SK-N-SH (cell line): ENCODE results near the gene EOMES. TPM values are rescaled to one million over a fixed set of nuclear protein-coding genes. Genes with fewer than 3 reads are reported as not detected.

Experiments used
- CTCF ChIA-PET: fragments of 300-600, 350-600 bp; formaldehyde crosslinking; extraction: SDS; loops from one replicate; lab custom pipeline; 2021; lab: Yijun Ruan, JAX
- POLR2A ChIA-PET: fragments of 350-600 bp; sonication (Branson Sonifier 250); formaldehyde crosslinking; extraction: SDS; loops from one replicate; lab custom pipeline; 2020; ENCODE audit warnings: antibody characterized with exemption, inconsistent platforms; lab: Yijun Ruan, JAX
- DNase-seq: peaks from one replicate; pipeline ENCODE4 v3.0.0; 2012
- H2AFZ ChIP-seq: fragments of 200-600 bp; sonication (generic); 2 replicates; pipeline ENCODE4 v1.8.1; 2016; ENCODE audit warnings: antibody characterized with exemption, mild to moderate bottlenecking, low read depth
- H3F3A ChIP-seq: fragments of 200-600 bp; sonication (generic); replicated peaks from 2 replicates; pipeline ENCODE3; 2016; ENCODE audit warnings: antibody characterized with exemption, mild to moderate bottlenecking; ENCODE audit not compliant: insufficient read depth
- H3K27ac ChIP-seq, 2 experiments: fragments of 200-500 bp in 1 of 2; fragments of 200-600 bp in 1 of 2; sonication (Bioruptor generic) in 1 of 2; sonication (generic), shearing (Covaris generic) in 1 of 2; 2 replicates each; pipeline versions ENCODE4 v1.5.1 to v1.6.1; 2014 to 2016; ENCODE audit warnings: low read depth in 2 of 2, inconsistent platforms in 1 of 2, low read length in 1 of 2, mild to moderate bottlenecking in 1 of 2, mixed read lengths in 1 of 2
- H3K27me3 ChIP-seq: fragments of 200-600 bp; sonication (generic), shearing (Covaris generic); 2 replicates; pipeline ENCODE4 v1.6.1; 2016; ENCODE audit warnings: mixed run types; ENCODE audit not compliant: insufficient read depth
- H3K36me3 ChIP-seq, 2 experiments: fragments of 200-500 bp in 1 of 2; fragments of 200-600 bp in 1 of 2; sonication (Bioruptor generic) in 1 of 2; sonication (generic) in 1 of 2; replicated peaks in 1 of 2; 2 replicates each; pipeline versions ENCODE3 to v1.5.1; 2014 to 2016; ENCODE audit warnings: low read length in 1 of 2, mild to moderate bottlenecking in 1 of 2; ENCODE audit not compliant: insufficient read depth in 2 of 2, control insufficient read depth in 1 of 2
- H3K4me1 ChIP-seq, 2 experiments: fragments of 200-500 bp in 1 of 2; fragments of 200-600 bp in 1 of 2; sonication (Bioruptor generic) in 1 of 2; sonication (generic), shearing (Covaris generic) in 1 of 2; 2 replicates each; pipeline versions ENCODE4 v1.5.1 to v1.6.1; 2014 to 2016; ENCODE audit warnings: low read depth in 1 of 2, low read length in 1 of 2, mixed run types in 1 of 2; ENCODE audit not compliant: insufficient read depth in 2 of 2, control insufficient read depth in 1 of 2
- H3K4me2 ChIP-seq: fragments of 200-600 bp; sonication (generic), shearing (Covaris generic); 2 replicates; pipeline ENCODE4 v1.6.1; 2017; ENCODE audit warnings: mixed run types
- H3K4me3 ChIP-seq, 2 experiments: fragments of 200-500 bp in 1 of 2; fragments of 200-600 bp in 1 of 2; sonication (Bioruptor generic) in 1 of 2; sonication (generic), shearing (Covaris generic) in 1 of 2; 2 replicates each; pipeline versions ENCODE4 v1.5.1 to v1.8.1; 2014 to 2016; ENCODE audit warnings: low read depth in 2 of 2, inconsistent platforms in 1 of 2, low read length in 1 of 2, mild to moderate bottlenecking in 1 of 2, mixed read lengths in 1 of 2, moderate library complexity in 1 of 2
- H3K79me2 ChIP-seq: fragments of 200-600 bp; sonication (generic); 2 replicates; pipeline ENCODE4 v1.8.1; 2017; ENCODE audit warnings: mild to moderate bottlenecking; ENCODE audit not compliant: insufficient read depth
- H3K9ac ChIP-seq: fragments of 200-600 bp; sonication (generic); 2 replicates; pipeline ENCODE4 v1.6.1; 2017; ENCODE audit warnings: mixed run types
- H3K9me2 ChIP-seq: fragments of 200-600 bp; sonication (generic); 2 replicates; pipeline ENCODE4 v1.6.1; 2017; ENCODE audit warnings: mixed run types
- H3K9me3 ChIP-seq: fragments of 200-600 bp; sonication (generic); 2 replicates; pipeline ENCODE4 v1.6.1; 2017; ENCODE audit warnings: mixed run types, mild to moderate bottlenecking, moderate library complexity
- H4K20me1 ChIP-seq: fragments of 200-600 bp; sonication (generic); 2 replicates; pipeline ENCODE4 v1.6.1; 2017; ENCODE audit warnings: mild to moderate bottlenecking, mixed run types; ENCODE audit not compliant: insufficient read depth
- ELF1 ChIP-seq: IDR thresholded peaks from 2 replicates; pipeline ENCODE4 v1.4.0; 2012
- FOSL2 ChIP-seq: IDR thresholded peaks from 2 replicates; pipeline ENCODE4 v1.4.0; 2012; ENCODE audit warnings: low read depth, mild to moderate bottlenecking, moderate library complexity, borderline replicate concordance
- GABPA ChIP-seq: IDR thresholded peaks from 2 replicates; pipeline ENCODE4 v1.4.0; 2012; ENCODE audit warnings: low read depth, mild to moderate bottlenecking
- GATA2 ChIP-seq: sonication (generic); formaldehyde crosslinking; IDR thresholded peaks from 2 replicates; pipeline ENCODE4 v1.5.0; 2020; ENCODE audit warnings: mild to moderate bottlenecking, missing genetic modification reagents
- MEF2A ChIP-seq: IDR thresholded peaks from 2 replicates; pipeline ENCODE4 v1.4.0; 2012; ENCODE audit warnings: low read depth, borderline replicate concordance
- MXI1 ChIP-seq: IDR thresholded peaks from 2 replicates; pipeline ENCODE4 v1.6.1; 2012; ENCODE audit warnings: mild to moderate bottlenecking, low read depth, low read length, improper control_type of control experiment
- POLR2AphosphoS5 ChIP-seq: IDR thresholded peaks from 2 replicates; pipeline ENCODE4 v1.6.1; 2012; ENCODE audit warnings: low read depth, low read length
- RAD21 ChIP-seq: IDR thresholded peaks from 2 replicates; pipeline ENCODE4 v1.6.1; 2012; ENCODE audit warnings: mild to moderate bottlenecking, low read length
- RCOR1 ChIP-seq: fragments of 150-350 bp; IDR thresholded peaks from 2 replicates; pipeline ENCODE4 v1.6.1; 2017; ENCODE audit warnings: antibody characterized with exemption, low read length
- RFX5 ChIP-seq: IDR thresholded peaks from 2 replicates; pipeline ENCODE4 v1.6.1; 2012; ENCODE audit warnings: mild to moderate bottlenecking, improper control_type of control experiment, low read length
- RXRA ChIP-seq: IDR thresholded peaks from 2 replicates; pipeline ENCODE4 v1.4.0; 2012; ENCODE audit warnings: low read depth, mild to moderate bottlenecking, borderline replicate concordance
- SIN3A ChIP-seq: IDR thresholded peaks from 2 replicates; pipeline ENCODE4 v1.6.1; 2012; ENCODE audit warnings: low read depth, mild to moderate bottlenecking, low read length, moderate library complexity, borderline replicate concordance
- SMC3 ChIP-seq: IDR thresholded peaks from 2 replicates; pipeline ENCODE4 v1.6.1; 2012; ENCODE audit warnings: low read depth, low read length, improper control_type of control experiment
- TAF1 ChIP-seq: IDR thresholded peaks from 2 replicates; pipeline ENCODE4 v1.6.1; 2012; ENCODE audit warnings: low read depth, mild to moderate bottlenecking, low read length, moderate library complexity, borderline replicate concordance
- TCF12 ChIP-seq: IDR thresholded peaks from 2 replicates; pipeline ENCODE4 v1.4.0; 2012
- TEAD4 ChIP-seq: IDR thresholded peaks from 2 replicates; pipeline ENCODE4 v1.4.0; 2012; ENCODE audit warnings: mild to moderate bottlenecking, borderline replicate concordance; ENCODE audit not compliant: insufficient read depth
- WGBS: methylation state at CpG from one replicate; pipeline ENCODE4 v1.1.6; 2017; ENCODE audit warnings: low lambda C conversion rate; 5-methylcytosine and 5-hydroxymethylcytosine counted together
- polyA plus RNA-seq, 3 experiments: library from polyadenylated mRNA; depleted of rRNA; stranded (reverse); fragments of >200 nt; gene quantifications; 2 replicates each; pipeline ENCODE4 v1.2.3, GENCODE V29; 2012
- TF ChIP-seq, protein P1 (sequence below): IDR thresholded peaks from 2 replicates; pipeline ENCODE4 v1.4.0; 2012; ENCODE audit warnings: low read depth, borderline replicate concordance
- TF ChIP-seq, protein P2 (sequence below): IDR thresholded peaks from 2 replicates; pipeline ENCODE4 v1.4.0; 2012; ENCODE audit warnings: low read depth, borderline replicate concordance
- TF ChIP-seq, protein P3 (sequence below): fragments of 150-350 bp; IDR thresholded peaks from 2 replicates; pipeline ENCODE4 v1.6.1; 2016; ENCODE audit warnings: mild to moderate bottlenecking, low read depth, low read length

The EOMES gene
- polyA plus RNA-seq, 1 of the 3 experiments (the other 2 are of a cell fraction), result not detected

DNA sequence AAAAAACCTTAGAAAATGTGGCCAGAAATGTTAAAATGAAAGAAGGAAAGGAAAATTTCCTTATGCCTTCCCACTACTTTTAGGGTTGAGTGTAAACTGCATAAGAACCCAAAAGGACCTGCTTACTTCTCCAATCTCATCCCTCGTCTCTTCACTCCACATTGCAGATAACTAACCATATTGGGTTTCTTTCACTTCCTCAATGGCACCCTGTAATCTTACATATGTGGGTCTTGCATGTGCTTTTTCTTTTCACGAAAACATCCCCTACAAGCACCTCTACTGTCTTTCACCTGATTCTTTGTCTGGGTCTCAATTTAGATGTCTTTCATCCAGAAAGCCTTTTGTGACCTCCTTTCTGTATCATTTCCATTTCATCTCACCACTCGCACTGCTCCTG is 23.1 kb downstream of the EOMES start (continued):
- TF ChIP-seq, protein P1, sequence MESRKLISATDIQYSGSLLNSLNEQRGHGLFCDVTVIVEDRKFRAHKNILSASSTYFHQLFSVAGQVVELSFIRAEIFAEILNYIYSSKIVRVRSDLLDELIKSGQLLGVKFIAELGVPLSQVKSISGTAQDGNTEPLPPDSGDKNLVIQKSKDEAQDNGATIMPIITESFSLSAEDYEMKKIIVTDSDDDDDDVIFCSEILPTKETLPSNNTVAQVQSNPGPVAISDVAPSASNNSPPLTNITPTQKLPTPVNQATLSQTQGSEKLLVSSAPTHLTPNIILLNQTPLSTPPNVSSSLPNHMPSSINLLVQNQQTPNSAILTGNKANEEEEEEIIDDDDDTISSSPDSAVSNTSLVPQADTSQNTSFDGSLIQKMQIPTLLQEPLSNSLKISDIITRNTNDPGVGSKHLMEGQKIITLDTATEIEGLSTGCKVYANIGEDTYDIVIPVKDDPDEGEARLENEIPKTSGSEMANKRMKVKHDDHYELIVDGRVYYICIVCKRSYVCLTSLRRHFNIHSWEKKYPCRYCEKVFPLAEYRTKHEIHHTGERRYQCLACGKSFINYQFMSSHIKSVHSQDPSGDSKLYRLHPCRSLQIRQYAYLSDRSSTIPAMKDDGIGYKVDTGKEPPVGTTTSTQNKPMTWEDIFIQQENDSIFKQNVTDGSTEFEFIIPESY, result no peak

DNA sequence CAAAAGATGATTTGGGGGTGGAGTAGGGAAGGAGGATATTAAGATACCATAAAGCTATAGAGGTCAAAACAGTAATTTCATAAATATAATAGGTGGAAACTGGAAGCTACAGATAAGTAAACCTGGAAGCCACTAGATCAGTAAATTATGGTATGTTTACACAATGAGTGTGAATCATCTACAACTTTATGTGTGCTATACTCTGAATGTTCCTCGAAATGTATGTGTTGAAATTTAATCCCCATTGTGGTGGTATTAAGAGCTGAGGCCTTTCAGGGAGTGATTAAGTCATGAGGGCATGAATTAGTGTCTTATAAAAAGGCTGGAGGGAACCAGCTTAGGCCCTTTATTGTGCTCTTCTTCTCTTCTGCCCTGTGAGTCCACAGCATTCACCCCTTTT is 25.2 kb downstream of the EOMES start:
- no peak overlapping the region for H2AFZ ChIP-seq
- CTCF ChIA-PET, result interaction anchor here (1.2 to 2.6 kb wide), 2 partner anchors 16 to 27 kb away, joined by 3 to 16 read pairs; no protein-coding TSS in a partner anchor
- POLR2A ChIA-PET, result no interaction called here

DNA sequence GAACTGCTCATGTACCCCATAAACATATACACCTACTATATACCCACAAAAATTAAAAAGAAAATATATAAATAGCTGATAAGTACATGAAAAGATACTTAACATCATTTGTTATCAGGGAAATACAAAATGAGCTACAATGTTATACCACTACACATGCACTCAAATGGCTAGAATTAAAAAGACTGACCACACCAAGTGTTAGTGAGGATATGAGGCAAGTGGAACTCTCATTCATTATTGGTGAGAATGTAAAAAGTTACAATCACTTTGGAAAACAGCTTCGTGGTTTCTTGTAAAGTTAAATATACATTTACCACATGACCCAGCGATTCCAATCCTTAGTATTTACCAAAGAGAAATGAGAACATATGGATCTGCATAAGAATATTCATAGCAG is 26.5 kb downstream of the EOMES start:
- H3K4me1 ChIP-seq, result no peaks in the 10 kb centered on the region
- H2AFZ ChIP-seq, result no peak overlapping the region
- TF ChIP-seq TEAD4 (no peak), RXRA (no peak), MEF2A (no peak), MXI1 (no peak), SIN3A (no peak), RAD21 (no peak), GABPA (no peak), FOSL2 (no peak), TAF1 (no peak), TCF12 (no peak), GATA2 (CRISPR knock-in tag) (no peak)
- TF ChIP-seq, protein P2, sequence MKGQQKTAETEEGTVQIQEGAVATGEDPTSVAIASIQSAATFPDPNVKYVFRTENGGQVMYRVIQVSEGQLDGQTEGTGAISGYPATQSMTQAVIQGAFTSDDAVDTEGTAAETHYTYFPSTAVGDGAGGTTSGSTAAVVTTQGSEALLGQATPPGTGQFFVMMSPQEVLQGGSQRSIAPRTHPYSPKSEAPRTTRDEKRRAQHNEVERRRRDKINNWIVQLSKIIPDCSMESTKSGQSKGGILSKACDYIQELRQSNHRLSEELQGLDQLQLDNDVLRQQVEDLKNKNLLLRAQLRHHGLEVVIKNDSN, result no peak
- no peaks in the 10 kb centered on the region for H3K79me2 ChIP-seq
- H3K9ac ChIP-seq, result no peak overlapping the region
- H3F3A ChIP-seq, result no peaks in the 10 kb centered on the region
- no peaks in the 10 kb centered on the region for H3K9me2 ChIP-seq
- H3K4me3 ChIP-seq, result no peak overlapping the region
- WGBS, result 7% methylated on average over 2 of the region's 2 CpGs
- H3K36me3 ChIP-seq, result no peaks in the 10 kb centered on the region
- ChIA-PET POLR2A (no interaction called here), CTCF (interaction anchor here (0.6 to 2.6 kb wide), 2 partner anchors 17 to 105 kb away, joined by 3 to 16 read pairs; no protein-coding TSS in a partner anchor)
- H3K4me2 ChIP-seq, result no peak overlapping the region
- no peak for DNase-seq
- no peak overlapping the region for H3K27ac ChIP-seq
- no peaks in the 10 kb centered on the region for H3K27me3 ChIP-seq
- H3K9me3 ChIP-seq, result peaks cover 3% of the 10 kb centered on the region
- H4K20me1 ChIP-seq, result no peaks in the 10 kb centered on the region

More for the DNA sequence above, 25.2 kb downstream of the EOMES start:
- Histone ChIP-seq H3K36me3 (no peaks in the 10 kb centered on the region), H3K4me2 (no peak overlapping the region), H3K4me3 (no peak overlapping the region), H3K9me3 (no peaks in the 10 kb centered on the region; the same call in 1 of the 2 replicates), H3K27me3 (no peaks in the 10 kb centered on the region), H3K9me2 (no peaks in the 10 kb centered on the region), H3K9ac (no peak overlapping the region), H3F3A (no peaks in the 10 kb centered on the region)
- TF ChIP-seq GABPA, result no peak
- TF ChIP-seq, protein P3, sequence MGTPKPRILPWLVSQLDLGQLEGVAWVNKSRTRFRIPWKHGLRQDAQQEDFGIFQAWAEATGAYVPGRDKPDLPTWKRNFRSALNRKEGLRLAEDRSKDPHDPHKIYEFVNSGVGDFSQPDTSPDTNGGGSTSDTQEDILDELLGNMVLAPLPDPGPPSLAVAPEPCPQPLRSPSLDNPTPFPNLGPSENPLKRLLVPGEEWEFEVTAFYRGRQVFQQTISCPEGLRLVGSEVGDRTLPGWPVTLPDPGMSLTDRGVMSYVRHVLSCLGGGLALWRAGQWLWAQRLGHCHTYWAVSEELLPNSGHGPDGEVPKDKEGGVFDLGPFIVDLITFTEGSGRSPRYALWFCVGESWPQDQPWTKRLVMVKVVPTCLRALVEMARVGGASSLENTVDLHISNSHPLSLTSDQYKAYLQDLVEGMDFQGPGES, result no peak
- no peak for TF ChIP-seq RCOR1
- no peak for TF ChIP-seq POLR2AphosphoS5
- no peak for TF ChIP-seq RFX5
- TF ChIP-seq SMC3, result no peak
- no peak for TF ChIP-seq ELF1
- TF ChIP-seq, all 33 proteins: peak for 0
- Histone ChIP-seq H4K20me1 (no peaks in the 10 kb centered on the region), H3K4me1 (no peaks in the 10 kb centered on the region), H3K79me2 (no peaks in the 10 kb centered on the region), H3K27ac (no peak overlapping the region)
- no peak for DNase-seq
- WGBS, result 13% methylated on average over 1 of the region's 1 CpG
